Activated CD4-positive, alpha-beta T cell treated with anti-CD3 and anti-CD28 coated beads, Interleukin-2, amount 50 U/mL, for 4 hours (primary cell): ENCODE results near the gene LRRC1.
"Not testable (repeated sequence)": the region's sequence is repeated elsewhere in the genome, so short reads cannot be mapped to it uniquely, and the experiment has no call there.

Source experiments
- DNase-seq, 2 experiments: peaks; one replicate each; pipeline ENCODE4 v3.0.0-alpha.2; 2020

The LRRC1 gene

DNA sequence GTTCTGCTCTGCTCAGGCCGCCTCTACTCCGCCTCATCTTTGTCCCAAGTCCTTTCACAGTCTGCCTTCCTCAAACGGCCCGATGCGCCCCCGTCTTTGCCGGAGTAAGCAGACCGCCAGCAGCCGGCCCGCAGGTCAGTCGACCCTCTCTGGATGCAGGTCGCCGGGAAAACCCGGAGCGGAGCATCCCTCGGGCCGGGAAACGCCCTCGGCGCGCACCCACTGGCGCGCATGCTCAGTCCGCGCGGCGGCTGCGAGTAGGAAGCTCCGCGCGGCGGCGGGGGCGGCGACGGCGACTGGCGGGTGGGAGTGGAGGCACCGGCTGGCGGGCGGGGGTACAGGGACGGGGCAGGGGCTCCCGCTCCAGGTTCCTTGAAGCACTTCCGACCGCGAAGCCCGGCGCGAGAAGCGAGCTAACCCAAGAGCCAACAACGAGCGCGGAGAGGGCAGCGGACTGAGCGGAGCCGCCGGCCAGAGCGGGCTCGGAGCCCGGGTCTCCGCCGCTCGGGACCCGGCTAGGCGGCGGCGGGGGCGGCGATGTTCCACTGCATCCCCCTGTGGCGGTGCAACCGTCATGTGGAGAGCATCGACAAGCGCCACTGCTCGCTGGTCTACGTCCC lies at the start of gene LRRC1:
Gene LRRC1, plus strand, starts transcription at position 286 of the 620 bp plus-strand sequence. Its CDS starts 252 bp downstream, at position 538.
- peak; percentile 77 to 78 for DNase-seq

DNA sequence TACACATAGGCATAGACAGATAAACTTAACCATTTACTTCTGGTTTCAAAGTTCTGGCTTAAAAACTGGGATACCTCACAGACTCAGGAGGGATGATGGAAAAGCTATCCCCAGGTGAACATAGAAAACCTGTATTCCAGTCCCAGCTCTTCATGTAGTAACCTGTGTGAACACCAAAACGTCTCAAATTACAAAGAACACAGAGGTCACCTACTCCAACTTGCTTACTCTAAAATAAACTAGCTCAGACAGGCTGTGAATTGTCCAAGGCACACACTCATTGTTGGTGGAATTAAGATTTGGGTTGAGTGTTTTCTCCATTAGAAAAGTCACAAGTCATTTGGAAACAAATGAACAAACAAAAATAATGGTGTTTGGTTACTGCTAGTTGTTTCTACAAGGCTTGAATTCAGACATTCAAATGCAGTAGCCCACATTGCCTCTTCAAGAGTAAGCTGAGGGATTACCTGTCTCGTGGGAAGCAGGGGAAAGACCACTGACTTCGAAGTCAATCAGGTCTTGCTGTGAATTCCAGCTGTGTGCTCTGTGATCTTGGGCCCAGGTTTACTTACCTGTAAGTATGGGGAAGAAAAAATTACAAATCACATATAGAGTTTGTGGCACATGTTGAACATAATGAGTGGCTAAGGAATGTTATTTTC lies 48.2 kb upstream of the LRRC1 start:
- DNase-seq = no peak

DNA sequence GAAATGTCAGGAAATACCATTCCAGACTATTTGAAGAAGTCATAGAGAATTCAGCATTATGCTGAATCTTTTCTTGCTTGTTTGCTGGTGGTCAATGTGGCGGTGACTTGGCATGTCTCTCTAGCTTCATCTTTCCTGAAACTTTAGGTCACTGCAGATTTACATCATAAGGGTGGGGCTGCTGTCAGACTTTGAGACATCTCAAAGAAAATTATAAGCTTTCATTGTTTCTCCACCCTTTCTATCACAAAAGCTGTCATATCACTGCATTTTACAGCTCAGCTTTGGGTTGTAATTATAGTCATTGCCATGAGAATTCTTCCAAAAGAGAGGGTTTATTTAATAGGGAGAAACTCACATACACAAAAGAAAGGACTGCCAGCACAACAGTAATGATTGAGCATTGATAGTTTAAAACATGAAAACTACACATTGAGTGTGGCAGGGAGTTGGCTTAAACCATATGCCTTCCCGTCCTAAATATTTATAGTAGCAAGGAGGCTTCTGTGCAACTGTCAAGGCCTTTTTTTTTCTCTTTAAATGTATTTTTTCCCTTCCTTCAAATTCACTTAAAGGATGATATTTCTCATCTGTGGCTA lies 44.7 kb upstream of the LRRC1 start:
- DNase-seq = no peak

DNA sequence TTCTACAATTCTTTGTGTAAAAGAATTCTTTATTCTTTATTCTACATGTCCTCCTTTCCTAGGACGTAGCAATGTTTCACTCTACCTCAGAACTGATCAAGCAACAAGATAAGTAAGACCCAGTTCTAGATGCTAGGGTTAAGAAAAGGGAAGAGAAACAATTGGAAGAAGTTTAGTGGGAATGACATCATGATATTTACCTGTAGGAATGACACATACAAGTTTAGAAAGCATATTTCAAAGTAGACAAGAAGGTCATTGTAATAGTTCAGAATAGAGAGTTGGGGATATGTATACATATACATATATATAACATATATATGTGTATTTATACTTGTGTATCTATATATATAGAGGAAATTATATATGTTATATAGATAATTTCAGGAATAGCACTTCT lies 43.4 kb upstream of the LRRC1 start:
- DNase-seq = no peak

DNA sequence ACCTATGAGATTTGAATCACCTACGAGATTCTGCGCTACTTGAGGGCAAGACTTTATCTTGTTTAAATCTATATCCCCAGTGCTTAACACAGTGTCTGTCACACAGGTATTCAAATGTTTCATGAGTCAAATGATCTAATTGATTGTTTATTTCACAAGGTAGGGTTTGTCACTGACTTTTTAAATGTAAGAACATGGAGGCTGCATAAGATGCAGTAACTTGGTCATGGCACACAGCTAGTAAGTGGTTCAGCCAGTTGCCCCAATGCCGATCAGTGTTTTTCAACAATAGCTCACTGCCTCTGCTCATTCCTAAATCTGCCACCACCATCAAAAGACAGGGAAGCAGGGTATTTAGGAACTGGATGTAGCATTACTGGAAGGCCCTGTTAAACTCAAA lies 42.4 kb upstream of the LRRC1 start:
- no peak for DNase-seq

DNA sequence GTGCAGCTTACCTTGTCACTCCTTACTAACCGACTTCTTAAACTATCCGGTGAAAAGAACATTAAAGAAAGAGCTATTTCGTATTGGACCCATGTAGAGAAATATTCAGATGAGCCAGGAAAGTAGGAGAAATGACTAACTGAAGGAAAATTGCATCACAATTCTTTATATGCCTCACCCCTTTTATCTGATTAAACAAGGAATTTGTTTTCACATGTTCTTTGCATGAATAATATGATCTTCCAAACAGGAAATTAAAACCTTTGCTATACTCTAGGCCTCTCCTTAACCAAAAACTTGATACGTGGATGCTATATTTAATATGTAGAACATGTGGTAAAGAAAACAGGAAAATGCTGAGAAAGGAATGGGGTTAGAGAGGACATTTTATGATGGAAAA lies 41.9 kb upstream of the LRRC1 start:
- no peak for DNase-seq

DNA sequence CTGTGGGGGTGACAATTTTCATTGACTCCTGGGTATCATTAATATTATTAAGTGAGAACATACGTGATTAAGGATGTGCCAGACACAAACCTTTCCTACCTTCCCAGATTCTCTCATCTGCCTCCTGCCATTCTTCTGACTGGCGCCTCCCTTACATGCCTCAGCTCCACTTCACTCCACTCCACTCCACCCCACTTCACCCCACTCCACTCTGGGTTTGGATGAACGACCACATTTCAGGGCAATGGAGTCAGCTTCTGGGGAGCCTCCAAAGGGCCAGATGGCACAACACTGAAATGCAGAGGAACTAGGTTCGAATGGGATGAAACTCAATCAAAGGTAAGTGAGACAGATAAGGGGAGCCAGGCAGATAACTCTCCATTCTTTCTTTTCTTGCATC lies 40.5 kb upstream of the LRRC1 start:
- DNase-seq = no peak

DNA sequence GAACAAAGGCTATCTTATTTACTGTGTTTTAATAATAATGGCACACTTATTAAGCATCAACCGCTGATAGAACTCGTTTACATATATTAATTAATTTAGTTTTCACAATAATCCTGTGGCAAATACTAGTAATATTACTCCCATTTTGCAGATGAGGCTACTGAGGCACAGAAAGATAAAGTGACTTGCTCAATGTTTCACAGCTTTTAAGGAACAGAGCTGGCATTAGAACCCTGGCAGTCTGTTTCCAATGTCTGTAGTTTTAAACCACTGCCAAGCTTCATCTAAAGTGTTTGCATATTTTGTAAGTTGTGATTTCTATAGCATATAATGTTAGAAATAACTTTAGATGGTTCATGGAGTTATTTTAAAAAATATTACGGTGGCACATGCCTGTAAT lies 38.4 kb upstream of the LRRC1 start:
- no peak for DNase-seq

DNA sequence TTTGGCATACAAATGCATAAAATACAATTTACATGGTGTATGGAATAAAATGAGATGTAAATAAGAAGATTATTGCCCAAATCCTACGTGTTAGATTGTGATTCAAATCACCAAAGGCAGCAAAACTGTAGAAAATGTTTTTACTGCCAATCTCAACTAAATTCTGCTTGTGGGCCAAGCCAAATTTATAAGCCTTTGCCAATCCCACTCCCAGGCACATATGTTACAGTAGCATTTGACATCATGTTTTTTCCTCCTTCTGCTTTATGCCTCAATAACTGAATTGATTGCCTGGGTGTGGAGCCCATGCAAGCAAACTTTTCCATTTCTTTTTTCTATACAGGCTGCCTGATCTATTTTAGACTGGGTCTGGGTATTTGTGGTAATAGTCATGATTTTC lies 36.3 kb upstream of the LRRC1 start:
- DNase-seq = no peak

DNA sequence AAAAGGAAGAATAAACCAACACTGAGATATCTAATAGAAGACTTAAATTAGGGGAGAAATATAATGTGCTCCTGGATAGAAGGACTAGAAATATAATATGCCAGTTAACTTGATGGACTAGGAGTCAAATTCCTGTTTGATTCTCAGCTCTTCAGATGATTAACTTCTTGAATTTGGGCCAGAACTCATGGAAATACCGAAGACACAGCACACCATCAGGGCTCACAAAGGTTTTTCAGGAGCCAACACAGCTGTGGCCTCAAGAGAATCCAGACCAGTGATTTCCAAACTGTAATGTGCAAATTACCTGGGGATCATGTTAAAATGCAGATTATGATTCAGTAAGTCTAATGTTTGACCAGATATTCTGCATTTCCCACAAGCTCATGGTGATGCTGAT lies 33.8 kb upstream of the LRRC1 start:
- no peak for DNase-seq

DNA sequence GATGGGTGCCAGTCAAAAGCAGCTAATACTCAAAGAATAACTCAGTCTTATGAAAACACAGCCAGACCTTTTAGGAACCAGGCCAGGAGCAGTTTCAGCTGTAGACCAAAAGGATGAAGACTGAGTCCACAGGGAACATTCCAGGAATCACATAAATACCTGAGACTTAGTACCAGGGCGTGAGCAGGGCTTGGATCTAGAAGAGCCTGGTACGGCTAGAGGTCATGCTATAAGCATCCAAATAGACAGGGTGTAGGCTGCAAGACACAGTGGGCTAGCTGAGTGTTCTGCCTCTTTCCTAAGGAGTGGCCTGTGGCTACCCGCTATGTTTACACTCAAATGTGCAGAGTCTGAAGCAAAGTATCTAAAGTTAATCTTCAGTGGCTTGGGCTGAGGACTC lies 29.5 kb upstream of the LRRC1 start:
- DNase-seq = no peak

DNA sequence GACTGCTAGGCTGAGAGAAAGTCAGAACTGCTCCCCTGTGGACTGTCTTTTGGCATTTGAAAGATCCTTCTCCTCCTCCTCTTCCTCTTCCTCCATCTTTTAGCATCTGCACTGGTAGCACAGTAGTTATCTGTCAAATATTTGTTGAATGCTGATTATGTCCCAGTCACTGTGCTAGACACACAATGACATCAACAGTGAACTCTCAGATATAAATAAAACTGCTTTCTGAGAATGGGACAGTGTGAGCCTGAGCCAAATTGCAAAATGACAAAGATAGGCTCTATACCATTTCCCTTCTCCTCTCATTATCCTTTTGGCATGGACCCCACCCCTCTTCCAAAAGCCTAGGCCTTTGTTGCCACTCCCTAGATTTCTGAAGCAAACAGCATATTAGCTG lies 27.9 kb upstream of the LRRC1 start:
- no peak for DNase-seq

DNA sequence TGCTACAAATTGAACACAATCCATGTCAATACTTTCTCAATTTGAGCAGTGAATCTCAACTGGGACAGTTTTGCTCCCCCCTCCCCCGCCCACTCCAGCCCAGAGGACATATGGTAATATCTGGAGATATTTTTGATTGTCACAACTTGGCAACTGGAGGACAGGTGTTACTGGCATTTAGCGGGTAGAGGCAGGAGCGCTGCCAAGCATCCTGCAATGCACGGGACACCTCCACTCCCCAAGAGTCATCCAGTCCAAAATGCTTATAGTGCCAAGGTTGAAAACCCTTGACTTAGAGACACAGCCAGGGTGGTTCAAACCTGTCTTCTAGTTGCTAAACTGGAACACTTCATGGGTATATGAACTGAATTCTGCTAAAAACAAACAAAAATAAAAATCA lies 26.9 kb upstream of the LRRC1 start:
- no peak for DNase-seq

DNA sequence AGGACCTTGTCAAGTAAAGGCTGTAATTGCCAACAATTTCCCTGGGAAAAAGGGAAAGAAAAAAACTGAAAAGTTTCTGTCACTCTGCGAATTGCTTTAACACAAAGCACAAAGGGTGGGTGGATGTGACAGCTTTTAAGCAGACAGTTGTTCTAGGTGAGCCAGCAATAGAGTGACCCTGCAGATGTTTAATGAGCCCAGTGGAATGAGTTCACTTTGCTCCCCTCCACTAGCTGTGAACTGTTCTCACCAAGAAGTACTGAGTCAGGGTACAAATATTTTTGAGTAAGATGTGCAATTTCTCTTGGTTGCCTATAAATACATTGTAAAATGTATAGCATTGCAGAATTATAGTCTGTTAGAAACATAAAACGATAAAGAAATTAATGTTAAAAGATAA lies 26.2 kb upstream of the LRRC1 start:
- no peak for DNase-seq

DNA sequence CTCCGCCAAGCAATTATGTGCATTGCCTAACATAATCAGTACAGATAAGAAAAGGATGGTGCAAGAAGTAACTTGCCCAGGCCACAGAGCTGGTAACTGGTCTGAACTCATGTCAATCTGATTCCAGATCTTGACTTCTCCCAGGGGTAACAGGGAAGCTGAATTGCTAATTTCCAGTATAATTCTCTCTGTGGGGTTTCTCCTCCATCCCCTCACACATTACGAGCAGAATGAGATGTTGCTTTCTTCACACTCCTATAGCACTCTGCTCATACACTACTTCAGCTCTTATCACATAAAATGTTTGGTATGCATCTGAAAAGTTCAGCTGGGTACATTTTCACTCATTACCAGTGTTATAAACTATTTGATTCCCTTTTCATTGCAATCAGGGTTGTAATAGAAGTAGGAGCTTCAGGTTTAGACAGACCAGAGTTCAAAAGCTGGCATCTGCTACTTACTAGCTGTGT lies 24.0 kb upstream of the LRRC1 start:
- no peak for DNase-seq

DNA sequence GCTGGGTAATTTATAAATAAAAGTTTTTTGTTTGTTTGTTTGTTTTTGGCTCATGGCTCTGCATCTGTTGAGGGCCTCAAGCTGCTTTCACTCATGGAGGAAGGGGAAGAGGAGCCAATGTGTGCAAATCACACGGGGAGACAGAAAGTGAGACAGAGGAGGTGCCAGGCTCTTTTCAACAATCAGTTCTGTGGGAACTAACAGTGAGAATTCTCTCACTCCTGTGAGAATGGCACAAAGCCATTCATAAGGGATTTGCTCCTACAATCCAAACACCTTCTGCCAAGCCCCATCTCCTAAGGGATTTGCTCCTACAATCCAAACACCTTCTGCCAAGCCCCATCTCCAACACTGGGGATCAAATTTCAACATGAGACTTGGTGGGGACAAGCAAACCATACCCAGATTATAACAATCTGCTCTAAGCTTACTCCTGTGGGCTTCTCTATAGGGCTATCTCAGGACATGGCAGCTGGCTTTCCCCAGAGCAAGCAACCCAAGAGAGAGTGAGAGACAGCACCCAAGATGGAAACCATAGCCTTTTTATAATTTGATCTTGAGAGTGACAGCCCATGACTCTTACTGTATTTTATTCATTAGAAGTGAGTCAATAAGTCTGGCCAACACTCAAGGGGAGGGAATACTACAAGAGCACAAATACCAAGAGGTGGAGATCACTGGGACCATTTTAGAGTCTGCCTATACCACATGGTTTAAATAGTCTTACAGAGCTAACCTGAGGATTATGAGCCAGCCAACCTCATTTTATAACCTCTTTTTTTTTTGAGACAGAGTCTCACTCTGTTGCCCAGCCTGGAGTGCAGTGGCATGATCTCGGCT lies 22.8 kb upstream of the LRRC1 start:
- DNase-seq = no peak

DNA sequence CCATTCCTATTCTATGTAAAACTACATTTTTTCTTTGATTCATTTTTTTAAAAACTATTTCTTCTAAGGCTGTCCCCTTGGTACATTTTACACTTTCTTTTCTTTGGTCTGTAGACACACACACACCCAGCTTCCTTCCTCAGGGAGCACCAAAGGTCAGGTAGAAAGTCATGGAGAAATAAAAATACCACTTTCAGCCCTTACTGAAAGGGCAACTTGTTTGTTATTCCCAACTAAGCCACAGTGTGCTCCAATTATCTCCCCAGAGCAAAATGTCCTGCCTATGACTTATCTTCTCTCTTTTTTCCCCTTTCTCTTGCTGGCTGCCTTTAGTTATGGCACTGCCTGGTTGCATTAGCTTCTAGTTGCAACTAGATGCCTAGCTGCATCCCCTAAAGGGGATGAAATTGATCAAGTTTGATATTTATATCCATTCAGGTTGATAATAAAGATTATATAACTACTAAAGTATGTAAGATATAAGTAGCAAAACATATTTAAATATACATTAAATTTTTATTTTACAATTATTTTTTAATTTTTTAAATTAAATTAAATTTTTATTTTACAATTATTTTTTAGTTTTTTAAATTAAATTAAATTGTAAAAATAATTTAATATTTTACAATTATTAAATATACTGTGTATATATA lies 21.6 kb upstream of the LRRC1 start:
- DNase-seq = no peak

DNA sequence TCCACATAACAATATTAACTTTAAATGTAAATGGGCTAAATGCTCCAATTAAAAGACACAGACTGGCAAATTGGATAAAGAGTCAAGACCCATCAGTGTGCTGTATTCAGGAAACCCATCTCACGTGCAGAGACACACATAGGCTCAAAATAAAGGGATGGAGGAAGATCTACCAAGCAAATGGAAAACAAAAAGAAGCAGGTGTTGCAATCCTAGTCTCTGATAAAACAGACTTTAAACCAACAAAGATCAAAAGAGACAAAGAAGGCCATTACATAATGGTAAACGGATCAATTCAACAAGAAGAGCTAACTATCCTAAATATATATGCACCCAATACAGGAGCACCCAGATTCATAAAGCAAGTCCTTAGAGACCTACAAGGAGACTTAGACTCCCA lies 18.7 kb upstream of the LRRC1 start:
- DNase-seq = not testable (repeated sequence)

DNA sequence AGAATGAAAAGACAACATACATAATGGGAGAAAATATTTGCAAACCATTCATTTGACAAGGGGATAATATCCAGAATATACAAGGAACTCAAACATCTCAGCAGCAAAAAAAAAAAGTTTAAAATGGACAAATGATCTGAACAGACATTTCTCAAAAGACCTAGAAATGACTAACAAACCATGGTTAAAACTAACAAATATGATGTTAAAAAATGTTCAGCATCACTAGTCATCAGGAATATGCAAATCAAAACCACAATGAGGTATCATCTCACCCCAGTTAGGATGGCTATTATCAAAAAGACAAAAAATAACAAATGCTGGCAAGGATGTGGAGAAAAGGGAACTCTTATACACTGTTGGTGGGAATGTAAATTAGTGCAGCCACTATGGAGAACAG lies 9.8 kb upstream of the LRRC1 start:
- DNase-seq = not testable (repeated sequence)

DNA sequence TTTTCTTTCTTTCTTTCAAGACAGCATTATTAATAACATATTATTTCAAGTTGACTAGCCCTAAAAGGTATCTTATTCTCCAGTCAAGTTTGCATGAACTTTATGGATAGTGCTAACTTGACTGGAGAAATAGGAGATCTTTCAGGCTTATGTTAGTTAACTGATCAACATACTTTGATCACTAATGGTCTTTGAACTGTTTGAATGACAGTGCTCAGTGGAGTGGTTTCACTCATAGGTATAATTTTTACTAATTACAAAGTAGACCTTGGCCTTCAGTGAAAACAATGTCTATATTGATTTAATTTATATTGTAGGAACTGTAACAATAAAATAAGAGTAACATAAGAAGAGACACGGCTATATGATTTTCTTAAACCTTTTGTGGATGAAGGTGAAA lies 8.0 kb upstream of the LRRC1 start:
- no peak for DNase-seq

DNA sequence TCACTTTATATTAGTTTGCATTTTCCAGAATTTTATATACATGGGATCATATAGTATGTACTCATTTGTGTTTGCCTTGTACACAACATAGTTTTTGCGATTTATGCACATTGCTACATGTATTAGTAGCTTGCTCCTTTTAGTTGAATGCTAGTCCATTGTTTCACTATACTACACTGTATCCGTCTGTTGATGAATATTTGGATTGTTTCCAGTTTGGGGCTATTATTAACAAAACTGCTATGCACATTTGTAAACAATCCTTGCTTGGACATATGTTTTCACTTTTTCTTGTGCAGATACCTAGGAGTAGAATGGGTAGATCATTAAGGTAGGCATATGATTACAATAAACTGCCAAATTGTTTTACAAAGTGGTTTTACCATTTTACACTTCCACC lies 3.9 kb upstream of the LRRC1 start:
- no peak for DNase-seq

DNA sequence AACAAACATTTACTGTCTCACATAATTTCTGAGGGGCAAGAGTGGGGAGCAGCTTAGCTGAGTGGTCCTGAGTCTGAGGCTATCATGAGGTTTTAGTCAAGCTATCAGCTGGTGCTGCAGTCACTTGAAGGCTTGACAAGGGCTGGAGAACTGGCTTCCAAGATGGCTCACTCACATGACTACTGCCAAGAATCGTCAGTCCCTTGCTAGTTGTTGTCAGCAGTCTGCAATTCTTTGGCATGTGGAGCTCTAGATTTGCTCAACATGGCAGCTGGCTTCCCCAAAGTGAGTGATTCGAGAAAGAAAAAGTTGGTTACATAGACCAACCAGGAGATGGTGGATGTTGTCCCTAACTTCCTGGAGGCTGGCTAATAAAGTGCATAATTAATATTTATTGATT lies 2.8 kb upstream of the LRRC1 start:
- no peak for DNase-seq

DNA sequence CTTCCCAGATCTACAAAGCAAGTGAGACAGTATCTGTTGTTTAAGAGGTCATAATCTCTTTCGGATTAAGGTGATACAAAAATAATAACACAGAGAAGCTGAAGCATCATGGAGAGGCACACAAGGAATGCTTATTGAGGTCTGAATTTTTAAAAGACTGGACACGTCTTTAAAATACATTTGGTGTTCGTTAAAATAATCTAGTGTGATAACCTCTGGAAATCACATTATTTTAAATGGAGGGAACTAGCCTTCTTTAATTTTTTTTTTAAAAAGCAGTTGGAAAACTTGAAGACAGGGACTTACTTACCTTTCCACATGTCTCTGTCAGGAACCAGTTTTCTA lies 1.9 kb upstream of the LRRC1 start:
- no peak for DNase-seq
